GM18517 (cell line): ENCODE results near the gene JAZF1.
"Not testable (repeated sequence)": the region's sequence is repeated elsewhere in the genome, so short reads cannot be mapped to it uniquely, and the experiment has no call there.

Experiments
- ATAC-seq: cut with Tn5 transposase; IDR thresholded peaks from one replicate; pipeline ENCODE4 v1.9.1; 2021; ENCODE audit warnings: mild to moderate bottlenecking, moderate library complexity; ENCODE audit not compliant: unreplicated experiment

JAZF1 gene

GRCh38 chr7:28018020-28018419, 162.6 kb downstream of the JAZF1 start:
- ATAC-seq, result no peak

GRCh38 chr7:28017372-28017771, 163.2 kb downstream of the JAZF1 start:
- ATAC-seq, result no peak

- no peak for ATAC-seq
Observed at GRCh38 chr7:28016297-28016696, 164.3 kb downstream of the JAZF1 start.

- ATAC-seq, result no peak
Observed at GRCh38 chr7:28015169-28015568, 165.4 kb downstream of the JAZF1 start.

- ATAC-seq, result not testable (repeated sequence)
Observed at GRCh38 chr7:28014340-28014739, 166.3 kb downstream of the JAZF1 start.

- ATAC-seq, result no peak
Observed at GRCh38 chr7:28013441-28013840, 167.2 kb downstream of the JAZF1 start.

- no peak for ATAC-seq
Observed at GRCh38 chr7:28013019-28013418, 167.6 kb downstream of the JAZF1 start.

GRCh38 chr7:28008911-28009310, 171.7 kb downstream of the JAZF1 start:
- ATAC-seq, result no peak

- no peak for ATAC-seq
Observed at GRCh38 chr7:28008171-28008570, 172.4 kb downstream of the JAZF1 start.

GRCh38 chr7:28006491-28006890, 174.1 kb downstream of the JAZF1 start:
- ATAC-seq, result no peak

GRCh38 chr7:28005847-28006231, 174.8 kb downstream of the JAZF1 start:
- no peak for ATAC-seq

GRCh38 chr7:28005075-28005846, 175.3 kb downstream of the JAZF1 start:
- ATAC-seq, result no peak

- no peak for ATAC-seq
Observed at GRCh38 chr7:28003408-28003807, 177.2 kb downstream of the JAZF1 start.

- no peak for ATAC-seq
Observed at GRCh38 chr7:28002638-28003037, 178.0 kb downstream of the JAZF1 start.

- no peak for ATAC-seq
Observed at GRCh38 chr7:28001896-28002295, 178.7 kb downstream of the JAZF1 start.

GRCh38 chr7:27999829-28000228, 180.8 kb downstream of the JAZF1 start:
- ATAC-seq, result no peak

- ATAC-seq, result no peak
Observed at GRCh38 chr7:27998382-27998781, 182.2 kb downstream of the JAZF1 start.

- ATAC-seq, result no peak
Observed at GRCh38 chr7:27997188-27997707, 183.3 kb downstream of the JAZF1 start.

GRCh38 chr7:27996141-27996540, 184.5 kb downstream of the JAZF1 start:
- no peak for ATAC-seq

- ATAC-seq, result no peak
Observed at GRCh38 chr7:27995228-27995627, 185.4 kb downstream of the JAZF1 start.

GRCh38 chr7:27994639-27995038, 186.0 kb downstream of the JAZF1 start:
- no peak for ATAC-seq

GRCh38 chr7:27992755-27993493, 187.7 kb downstream of the JAZF1 start:
- ATAC-seq, result no peak
